T-helper 2 cell treated with Interferon-gamma antibody and Interleukin-4, amounts not matched to agents 5 μg/mL and 100 μg/mL, for 36 hours (primary cell): ENCODE measurements around the gene PTPRT.

Experiments used
- DNase-seq: peaks from one replicate; pipeline ENCODE4 v3.0.0; 2021; ENCODE audit warnings: low spot score
- H3K27ac Mint-ChIP-seq: one replicate; pipeline ENCODE4 v1.8.0; 2021; ENCODE audit warnings: mild to moderate bottlenecking, mixed read lengths
- H3K27me3 Mint-ChIP-seq: one replicate; pipeline ENCODE4 v1.8.0; 2021; ENCODE audit warnings: low read depth, mixed read lengths
- H3K36me3 Mint-ChIP-seq: one replicate; pipeline ENCODE4 v1.8.0; 2021; ENCODE audit warnings: low read depth, mixed read lengths
- H3K4me1 Mint-ChIP-seq: one replicate; pipeline ENCODE4 v1.8.0; 2021; ENCODE audit warnings: low read depth, mixed read lengths
- H3K4me3 Mint-ChIP-seq: one replicate; pipeline ENCODE4 v1.8.0; 2022; ENCODE audit warnings: mild to moderate bottlenecking, moderate library complexity, mixed read lengths
- H3K9me3 Mint-ChIP-seq: one replicate; pipeline ENCODE4 v1.8.0; 2021; ENCODE audit warnings: mixed read lengths

Gene PTPRT

DNA sequence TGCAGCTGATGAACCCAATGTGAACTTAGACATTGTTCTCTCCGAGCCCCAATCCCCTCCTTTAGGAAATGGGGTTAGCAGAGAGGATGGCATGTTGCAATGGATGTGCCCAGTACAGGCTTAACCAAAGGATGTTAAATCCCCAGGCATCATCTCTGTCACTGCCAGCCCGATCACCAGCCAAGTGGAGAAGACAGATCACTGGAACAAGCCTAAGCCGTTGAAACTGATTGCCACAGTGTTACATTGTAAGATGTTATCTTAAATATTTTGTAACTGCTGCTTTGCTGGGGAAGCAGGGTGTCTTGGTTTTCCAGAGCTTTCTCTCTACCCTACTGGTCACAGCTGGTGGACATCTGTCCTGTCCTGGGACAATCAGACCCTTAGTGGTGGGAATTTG, 788.1 kb downstream of the PTPRT start:
- Mint-ChIP-seq H3K4me3 (no peak overlapping the region), H3K27ac (no peak overlapping the region), H3K27me3 (no peaks in the 10 kb centered on the region), H3K36me3 (no peaks in the 10 kb centered on the region), H3K4me1 (no peaks in the 10 kb centered on the region), H3K9me3 (no peaks in the 10 kb centered on the region)
- no peak for DNase-seq

GRCh38 chr20:42399802-42400201, 789.9 kb downstream of the PTPRT start:
- no peak for DNase-seq
- no peak overlapping the region for H3K4me3 Mint-ChIP-seq
- no peaks in the 10 kb centered on the region for H3K36me3 Mint-ChIP-seq
- H3K27ac Mint-ChIP-seq = no peak overlapping the region
- no peaks in the 10 kb centered on the region for H3K4me1 Mint-ChIP-seq
- H3K27me3 Mint-ChIP-seq = no peaks in the 10 kb centered on the region
- H3K9me3 Mint-ChIP-seq = no peaks in the 10 kb centered on the region

- no peaks in the 10 kb centered on the region for H3K27me3 Mint-ChIP-seq
- no peak overlapping the region for H3K27ac Mint-ChIP-seq
- DNase-seq = no peak
- H3K4me1 Mint-ChIP-seq = no peaks in the 10 kb centered on the region
- no peaks in the 10 kb centered on the region for H3K36me3 Mint-ChIP-seq
- H3K4me3 Mint-ChIP-seq = no peak overlapping the region
- H3K9me3 Mint-ChIP-seq = peaks cover 12% of the 10 kb centered on the region
Measured at GRCh38 chr20:42392442-42392841, 797.3 kb downstream of the PTPRT start.

GRCh38 chr20:42391807-42392206, 797.9 kb downstream of the PTPRT start:
- Mint-ChIP-seq H3K4me3 (no peak overlapping the region), H3K4me1 (no peaks in the 10 kb centered on the region), H3K9me3 (peaks cover 18% of the 10 kb centered on the region), H3K36me3 (no peaks in the 10 kb centered on the region), H3K27me3 (no peaks in the 10 kb centered on the region), H3K27ac (no peak overlapping the region)
- no peak for DNase-seq

DNA sequence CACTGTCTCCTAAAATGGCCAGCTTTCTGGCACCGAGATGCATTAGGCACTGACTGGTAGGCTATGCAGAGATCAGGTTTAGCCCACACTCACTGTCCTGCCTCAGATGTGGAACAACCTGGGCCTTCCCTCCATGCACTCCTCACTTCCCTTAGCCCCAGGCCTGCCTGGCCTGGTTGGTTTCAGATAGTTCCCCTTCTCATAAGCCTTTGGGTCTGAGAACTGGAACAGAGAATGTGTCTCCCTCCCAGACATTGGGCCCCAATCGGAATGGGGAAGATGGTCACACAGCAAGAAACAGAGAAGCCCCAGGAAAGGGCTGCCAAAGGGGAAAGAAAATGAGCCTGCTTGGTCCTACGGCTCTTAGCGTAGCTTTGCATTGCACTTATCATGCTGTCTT, 809.4 kb downstream of the PTPRT start:
- no peak for DNase-seq
- H3K27ac Mint-ChIP-seq = no peak overlapping the region
- peaks cover 10% of the 10 kb centered on the region for H3K9me3 Mint-ChIP-seq
- no peaks in the 10 kb centered on the region for H3K36me3 Mint-ChIP-seq
- no peak overlapping the region for H3K4me3 Mint-ChIP-seq
- H3K4me1 Mint-ChIP-seq = no peaks in the 10 kb centered on the region
- H3K27me3 Mint-ChIP-seq = no peaks in the 10 kb centered on the region

GRCh38 chr20:42379385-42379784, 810.3 kb downstream of the PTPRT start:
- H3K4me3 Mint-ChIP-seq = no peak overlapping the region
- H3K27ac Mint-ChIP-seq = no peak overlapping the region
- no peak for DNase-seq
- no peaks in the 10 kb centered on the region for H3K27me3 Mint-ChIP-seq
- H3K9me3 Mint-ChIP-seq = peaks cover 11% of the 10 kb centered on the region
- no peaks in the 10 kb centered on the region for H3K36me3 Mint-ChIP-seq
- H3K4me1 Mint-ChIP-seq = no peaks in the 10 kb centered on the region

DNA sequence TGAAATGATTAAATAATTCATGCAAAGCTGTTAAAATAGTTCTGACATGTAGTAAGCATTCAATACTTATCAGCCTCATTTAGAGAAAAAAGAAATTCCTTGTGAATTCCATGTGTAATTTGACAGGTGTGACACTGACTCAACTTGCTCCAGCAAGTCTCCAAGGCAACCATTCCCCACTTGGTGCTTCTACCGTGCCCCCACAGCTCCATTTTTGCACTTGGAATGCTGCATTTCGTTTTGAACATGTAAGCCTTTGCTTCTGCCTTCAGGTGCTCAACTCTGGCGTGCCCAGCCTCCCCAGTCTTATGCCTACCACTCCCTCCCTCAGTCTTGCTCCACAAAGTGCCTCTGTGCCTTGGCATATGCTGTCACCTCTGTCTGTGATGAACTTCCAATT, 810.9 kb downstream of the PTPRT start:
- H3K36me3 Mint-ChIP-seq = no peaks in the 10 kb centered on the region
- H3K27ac Mint-ChIP-seq = no peak overlapping the region
- H3K9me3 Mint-ChIP-seq = peaks cover 13% of the 10 kb centered on the region
- DNase-seq = no peak
- no peaks in the 10 kb centered on the region for H3K4me1 Mint-ChIP-seq
- no peak overlapping the region for H3K4me3 Mint-ChIP-seq
- no peaks in the 10 kb centered on the region for H3K27me3 Mint-ChIP-seq

GRCh38 chr20:42376131-42376530, 813.6 kb downstream of the PTPRT start:
- Mint-ChIP-seq H3K36me3 (no peaks in the 10 kb centered on the region), H3K27me3 (no peaks in the 10 kb centered on the region), H3K4me3 (no peak overlapping the region), H3K4me1 (no peaks in the 10 kb centered on the region), H3K9me3 (peaks cover 3% of the 10 kb centered on the region), H3K27ac (no peak overlapping the region)
- no peak for DNase-seq

DNA sequence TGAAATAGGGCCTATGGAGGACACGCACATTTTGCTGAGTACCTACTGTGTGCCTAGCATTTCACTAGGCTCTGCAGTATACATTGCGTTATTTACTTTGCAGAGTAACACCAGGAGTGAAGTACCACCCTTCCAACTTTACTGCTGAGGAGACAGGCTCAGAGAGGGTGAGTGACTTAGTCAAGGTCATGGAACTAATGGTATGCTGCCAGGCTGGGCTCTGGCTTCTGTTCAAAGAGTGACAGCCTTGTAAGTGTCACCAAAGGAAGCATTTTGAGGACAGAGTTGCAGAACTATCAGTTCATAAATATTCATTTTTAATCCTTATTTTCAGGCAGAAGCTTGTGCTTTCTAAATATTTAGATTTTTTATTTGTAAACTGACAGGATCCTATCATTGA, 816.7 kb downstream of the PTPRT start:
- no peaks in the 10 kb centered on the region for H3K36me3 Mint-ChIP-seq
- H3K4me3 Mint-ChIP-seq = no peak overlapping the region
- no peak for DNase-seq

GRCh38 chr20:42370075-42370474, 819.6 kb downstream of the PTPRT start:
- Mint-ChIP-seq H3K27ac (no peak overlapping the region), H3K9me3 (peaks cover 3% of the 10 kb centered on the region), H3K27me3 (no peaks in the 10 kb centered on the region), H3K4me3 (no peak overlapping the region), H3K4me1 (no peaks in the 10 kb centered on the region), H3K36me3 (no peaks in the 10 kb centered on the region)
- DNase-seq = no peak

More for the DNA sequence above, 816.7 kb downstream of the PTPRT start:
- Mint-ChIP-seq H3K9me3 (peaks cover 3% of the 10 kb centered on the region), H3K27ac (no peak overlapping the region), H3K27me3 (no peaks in the 10 kb centered on the region), H3K4me1 (no peaks in the 10 kb centered on the region)

DNA sequence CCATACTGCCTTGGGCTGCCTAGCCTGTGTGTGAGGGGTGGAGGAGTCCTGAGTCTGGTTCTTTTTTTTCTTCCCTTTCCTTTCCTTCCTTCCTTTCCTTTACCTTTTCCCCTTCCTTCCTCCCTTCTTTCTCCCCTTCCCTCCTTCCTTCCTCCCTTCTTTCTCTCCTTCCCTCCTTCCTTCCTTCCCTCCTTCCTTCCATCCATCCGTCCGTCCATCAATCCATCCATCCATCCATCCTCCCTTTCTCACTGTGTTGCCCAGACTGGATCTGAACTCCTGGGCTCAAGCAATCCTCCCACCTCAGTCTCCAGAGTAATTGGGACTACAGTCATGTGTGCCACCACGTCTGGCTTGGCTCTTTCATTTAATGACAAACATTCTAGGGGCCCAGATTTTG, 820.8 kb downstream of the PTPRT start:
- Mint-ChIP-seq H3K27me3 (no peaks in the 10 kb centered on the region), H3K27ac (no peak overlapping the region), H3K4me3 (no peak overlapping the region), H3K4me1 (no peaks in the 10 kb centered on the region), H3K9me3 (no peaks in the 10 kb centered on the region), H3K36me3 (no peaks in the 10 kb centered on the region)
- no peak for DNase-seq

DNA sequence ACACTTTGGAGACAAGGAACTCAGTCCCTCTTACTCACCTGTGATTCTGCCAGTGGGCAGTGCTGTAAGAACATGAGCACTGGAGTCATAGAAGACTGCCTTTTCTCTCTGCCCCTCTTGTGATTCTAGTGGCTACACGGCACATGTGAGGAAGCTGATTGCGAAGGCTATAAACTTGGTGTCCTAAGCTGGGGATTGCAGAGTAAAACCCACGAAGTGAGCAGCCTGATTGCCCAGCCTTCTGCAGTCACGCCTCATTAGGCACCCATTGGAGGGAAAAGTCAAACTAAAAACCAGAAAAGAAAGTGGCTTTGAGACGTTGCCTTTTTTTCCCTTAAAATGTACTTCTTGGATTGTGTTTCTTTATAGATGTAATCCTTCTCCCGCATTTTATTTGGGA, 823.1 kb downstream of the PTPRT start:
- no peaks in the 10 kb centered on the region for H3K4me1 Mint-ChIP-seq

DNA sequence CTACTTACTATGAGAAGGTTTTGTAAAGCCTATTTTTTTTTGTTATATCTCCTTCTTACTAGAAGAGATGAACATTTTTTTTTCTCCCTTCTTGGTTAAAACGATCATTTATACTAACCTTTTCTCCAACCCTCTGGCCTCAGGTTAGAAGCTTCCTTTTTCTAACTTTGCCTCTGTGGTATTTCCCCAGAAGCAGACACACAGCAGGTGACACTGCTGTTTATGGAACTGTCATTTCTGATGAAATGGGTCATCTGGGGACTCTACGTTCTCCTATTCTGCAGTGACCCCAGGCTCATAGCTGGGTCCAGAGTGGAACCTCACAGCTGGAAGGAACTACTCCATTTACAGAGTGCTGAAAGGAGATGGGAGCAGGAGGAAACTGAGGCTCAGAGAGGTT, 825.3 kb downstream of the PTPRT start:
- H3K36me3 Mint-ChIP-seq = no peaks in the 10 kb centered on the region
- no peaks in the 10 kb centered on the region for H3K9me3 Mint-ChIP-seq
- no peaks in the 10 kb centered on the region for H3K4me1 Mint-ChIP-seq
- no peaks in the 10 kb centered on the region for H3K27me3 Mint-ChIP-seq
- H3K4me3 Mint-ChIP-seq = no peak overlapping the region
- H3K27ac Mint-ChIP-seq = no peak overlapping the region
- DNase-seq = no peak

More for the DNA sequence above, 823.1 kb downstream of the PTPRT start:
- H3K9me3 Mint-ChIP-seq = no peaks in the 10 kb centered on the region
- no peak overlapping the region for H3K4me3 Mint-ChIP-seq
- H3K27me3 Mint-ChIP-seq = no peaks in the 10 kb centered on the region
- H3K27ac Mint-ChIP-seq = no peak overlapping the region
- no peaks in the 10 kb centered on the region for H3K36me3 Mint-ChIP-seq
- DNase-seq = no peak

DNA sequence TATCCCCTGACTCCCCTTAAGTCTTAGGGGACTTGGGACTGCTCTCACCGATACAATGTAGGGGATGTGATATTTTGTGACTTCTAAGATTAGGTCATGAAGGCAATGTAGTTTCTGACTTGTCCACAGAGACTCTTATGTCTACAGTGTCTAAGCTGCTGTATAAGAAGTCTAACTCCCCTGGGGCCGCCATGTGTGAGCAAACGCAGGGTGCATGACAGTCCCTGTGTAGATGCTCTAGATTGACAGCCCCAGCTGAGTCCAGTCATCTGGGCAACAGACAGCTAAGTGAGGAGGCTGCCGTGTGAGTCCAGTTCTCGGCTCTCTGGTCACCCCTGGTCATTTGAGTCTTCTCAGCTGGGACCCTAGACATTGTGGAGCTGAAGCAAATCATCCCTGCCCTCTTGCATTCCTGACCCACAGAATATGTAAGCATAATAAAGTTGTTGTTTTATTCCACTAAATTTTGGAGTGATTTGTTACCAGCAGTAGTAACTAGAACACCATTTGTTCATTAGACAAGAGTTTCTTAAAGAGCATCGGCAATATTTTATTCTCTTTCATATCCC, 828.2 kb downstream of the PTPRT start:
- no peaks in the 10 kb centered on the region for H3K27me3 Mint-ChIP-seq
- H3K27ac Mint-ChIP-seq = no peak overlapping the region
- H3K36me3 Mint-ChIP-seq = no peaks in the 10 kb centered on the region
- H3K4me3 Mint-ChIP-seq = no peak overlapping the region
- no peak for DNase-seq
- peaks cover 4% of the 10 kb centered on the region for H3K9me3 Mint-ChIP-seq
- H3K4me1 Mint-ChIP-seq = no peaks in the 10 kb centered on the region

DNA sequence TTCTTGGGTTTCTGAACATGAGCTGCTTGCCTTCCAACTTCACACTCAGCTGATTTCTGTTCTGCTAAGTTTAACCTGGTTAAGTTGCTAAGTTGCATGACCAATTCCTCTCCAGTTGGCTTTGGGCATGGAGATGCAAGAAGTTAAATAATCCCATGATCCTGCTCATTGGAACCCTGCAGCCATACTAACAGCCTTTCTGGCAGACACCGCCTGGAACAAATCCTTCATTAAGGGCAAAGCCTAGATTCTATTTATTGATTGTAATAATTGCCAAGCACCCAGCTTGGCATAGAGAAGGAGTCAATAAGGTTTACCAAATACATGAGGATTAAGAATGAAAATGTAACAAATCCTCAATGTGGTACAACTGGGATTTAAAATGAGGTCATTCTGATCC, 829.1 kb downstream of the PTPRT start:
- H3K4me3 Mint-ChIP-seq = no peak overlapping the region
- no peaks in the 10 kb centered on the region for H3K27me3 Mint-ChIP-seq
- DNase-seq = no peak
- peaks cover 4% of the 10 kb centered on the region for H3K9me3 Mint-ChIP-seq
- no peaks in the 10 kb centered on the region for H3K36me3 Mint-ChIP-seq
- no peak overlapping the region for H3K27ac Mint-ChIP-seq
- H3K4me1 Mint-ChIP-seq = no peaks in the 10 kb centered on the region
